GM12892 (cell line): Measurements from ENCODE around the gene FRMD4B.

Source experiments
- DNase-seq: peaks from one replicate; pipeline ENCODE4 v3.0.0; 2011; ENCODE audit not compliant: insufficient read length
- FAIRE-seq: peaks from 2 replicates; lab custom pipeline; 2011; peaks lifted over from hg19 to GRCh38; lab: Jason Lieb, UNC
- POLR2A ChIP-seq: IDR thresholded peaks from 2 replicates; pipeline ENCODE4 v1.6.1; 2011; ENCODE audit warnings: low read depth, low read length, control low read depth
- POLR2AphosphoS5 ChIP-seq: IDR thresholded peaks from 2 replicates; pipeline ENCODE4 v1.6.1; 2011; ENCODE audit warnings: low read depth, low read length, control low read depth
- TAF1 ChIP-seq: IDR thresholded peaks from 2 replicates; pipeline ENCODE4 v1.6.1; 2011; ENCODE audit warnings: low read depth, mild to moderate bottlenecking, control low read depth, low read length, borderline replicate concordance

FRMD4B gene

GRCh38 chr3:69214241-69214640 lies 171.6 kb downstream of the FRMD4B start:
- TF ChIP-seq POLR2A (no peak), POLR2AphosphoS5 (no peak), TAF1 (no peak)
- FAIRE-seq (no peak), DNase-seq (no peak)

GRCh38 chr3:69212411-69213160 lies 173.3 kb downstream of the FRMD4B start:
- FAIRE-seq, result peak; percentile 9
- no peak for TF ChIP-seq POLR2A
- TF ChIP-seq POLR2AphosphoS5, result no peak
- no peak for TF ChIP-seq TAF1
- DNase-seq, result no peak

- DNase-seq (no peak), FAIRE-seq (no peak)
- TF ChIP-seq TAF1 (no peak), POLR2A (no peak), POLR2AphosphoS5 (no peak)
Measured at GRCh38 chr3:69210068-69210730, 175.7 kb downstream of the FRMD4B start.

- FAIRE-seq (no peak), DNase-seq (no peak)
- TF ChIP-seq POLR2AphosphoS5 (no peak), POLR2A (no peak)
Measured at GRCh38 chr3:69209413-69209812, 176.5 kb downstream of the FRMD4B start.

DNA sequence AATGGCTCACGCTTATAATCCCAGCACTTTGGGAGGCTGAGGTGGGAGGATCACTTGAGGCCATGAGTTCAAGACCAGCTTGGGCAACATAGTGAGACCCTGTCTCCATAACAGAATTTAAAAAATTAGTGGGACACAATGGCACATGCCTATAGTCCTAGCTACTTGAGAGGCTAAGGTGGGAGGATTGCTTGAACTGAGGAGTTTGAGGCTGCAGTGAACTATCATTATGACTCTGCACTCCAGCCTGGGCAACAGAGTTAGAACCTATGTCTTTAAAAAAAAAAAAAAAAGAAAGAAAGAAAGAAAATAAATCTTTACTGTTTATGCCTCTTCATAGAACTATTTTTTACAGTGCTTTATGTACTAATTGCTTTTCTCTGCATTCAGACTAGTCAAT lies 178.9 kb downstream of the FRMD4B start:
- no peak for TF ChIP-seq POLR2AphosphoS5
- TF ChIP-seq TAF1, result no peak
- TF ChIP-seq POLR2A, result no peak
- DNase-seq, result no peak

GRCh38 chr3:69205385-69205784 lies 180.5 kb downstream of the FRMD4B start:
- TF ChIP-seq POLR2A, result no peak
- no peak for TF ChIP-seq TAF1
- no peak for TF ChIP-seq POLR2AphosphoS5
- no peak for DNase-seq
- no peak for FAIRE-seq

More for the DNA sequence above, 178.9 kb downstream of the FRMD4B start:
- FAIRE-seq, result no peak

DNA sequence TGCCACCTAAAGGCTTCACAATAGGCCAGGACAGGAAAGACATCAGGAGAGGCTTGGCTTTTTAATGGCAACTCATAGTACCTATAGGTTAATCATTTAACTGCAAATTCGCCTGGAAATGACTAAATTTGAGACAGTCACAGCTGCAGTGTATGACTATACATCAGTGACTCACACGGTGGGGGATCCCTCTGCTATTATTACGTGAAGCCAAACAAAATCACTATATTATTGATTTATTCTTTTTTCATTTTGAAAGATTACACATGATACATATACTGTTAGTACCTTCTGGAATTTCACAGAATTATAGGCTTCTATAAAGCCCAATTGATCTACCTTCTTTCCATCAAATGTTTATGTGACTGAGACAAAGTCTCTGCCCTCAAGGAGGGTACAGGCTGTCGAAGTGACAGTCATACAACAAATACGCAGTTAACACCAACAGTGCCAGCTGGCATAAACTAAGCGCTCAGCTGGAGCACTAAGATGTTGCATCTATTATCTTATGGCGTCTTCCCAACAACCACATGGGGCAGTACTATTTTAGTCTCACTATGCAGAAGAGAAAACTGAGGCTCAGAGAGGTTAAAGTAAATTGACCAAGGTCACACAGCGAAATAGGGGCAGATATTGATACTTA lies 181.5 kb downstream of the FRMD4B start:
- FAIRE-seq (peak; percentile 30), DNase-seq (no peak)
- no peak for TF ChIP-seq POLR2AphosphoS5
- no peak for TF ChIP-seq TAF1
- TF ChIP-seq POLR2A, result no peak

GRCh38 chr3:69203631-69204314 lies 182.1 kb downstream of the FRMD4B start:
- TF ChIP-seq POLR2A (no peak), POLR2AphosphoS5 (no peak), TAF1 (no peak)
- FAIRE-seq (peak; percentile 65), DNase-seq (no peak)

DNA sequence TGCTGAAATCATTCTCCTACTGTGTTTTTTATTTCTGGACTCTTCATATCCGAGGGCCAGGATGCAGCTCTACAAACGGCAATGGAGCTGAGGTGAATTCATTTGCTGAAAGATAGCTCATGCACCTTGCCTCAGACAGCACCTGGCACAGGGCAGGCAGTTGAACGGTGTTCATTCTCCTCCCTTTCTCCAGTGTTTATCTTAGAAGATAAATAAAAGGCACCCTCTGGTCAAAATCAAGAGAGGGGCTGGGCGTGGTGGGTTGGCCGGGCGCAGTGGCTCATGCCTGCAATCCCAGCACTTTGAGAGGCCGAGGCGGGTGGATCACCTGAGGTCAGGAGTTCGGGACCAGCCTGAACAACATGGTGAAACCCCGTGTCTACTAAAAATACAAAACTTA lies 184.2 kb downstream of the FRMD4B start:
- DNase-seq (no peak), FAIRE-seq (no peak)
- TF ChIP-seq POLR2AphosphoS5 (no peak), POLR2A (no peak), TAF1 (no peak)

GRCh38 chr3:69200384-69201068 lies 185.4 kb downstream of the FRMD4B start:
- TF ChIP-seq POLR2A, result no peak
- no peak for TF ChIP-seq TAF1
- TF ChIP-seq POLR2AphosphoS5, result no peak
- no peak for FAIRE-seq
- no peak for DNase-seq

DNA sequence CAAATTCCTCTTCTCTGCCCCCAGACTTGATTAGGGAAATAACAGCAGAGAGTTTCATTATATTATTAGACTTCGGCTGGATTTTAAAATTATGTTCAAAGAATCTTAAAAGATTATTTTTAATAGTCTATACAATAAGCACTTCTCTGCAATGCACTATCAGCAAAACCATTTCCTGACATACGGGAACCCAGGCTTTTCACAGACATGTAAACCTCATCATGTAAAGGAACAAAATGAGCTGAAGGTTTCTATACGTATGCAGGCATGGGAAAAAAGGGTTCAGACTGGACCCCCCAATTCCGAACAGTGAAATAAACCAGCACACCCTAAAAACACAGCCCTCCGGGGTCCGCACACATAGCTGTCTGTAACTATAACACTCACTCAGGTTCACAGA lies 185.9 kb downstream of the FRMD4B start:
- FAIRE-seq (no peak), DNase-seq (no peak)
- TF ChIP-seq TAF1 (no peak), POLR2A (no peak), POLR2AphosphoS5 (no peak)
